ENCODE measurements around the gene LOXL3.

DNA sequence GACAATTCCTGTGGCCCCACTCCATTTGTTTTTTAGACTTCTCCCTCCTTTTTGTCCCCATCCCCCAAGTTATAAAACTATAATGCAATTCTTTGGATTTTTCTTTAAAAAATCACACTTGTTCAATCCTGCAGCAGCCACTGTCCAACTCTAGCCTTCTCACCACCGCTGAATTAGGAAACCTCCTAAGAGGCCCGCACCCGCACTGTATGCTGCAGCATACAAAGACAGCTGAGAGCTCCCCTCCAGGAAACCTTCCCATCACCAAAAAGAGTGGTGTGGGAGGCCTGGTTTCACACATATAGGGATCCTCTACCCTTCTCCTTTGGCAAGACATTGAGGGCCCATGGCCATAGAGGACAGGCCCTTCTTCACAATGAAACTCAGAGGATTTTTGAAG is 49.2 kb downstream of the LOXL3 start:
- TF ChIP-seq, protein P1, sequence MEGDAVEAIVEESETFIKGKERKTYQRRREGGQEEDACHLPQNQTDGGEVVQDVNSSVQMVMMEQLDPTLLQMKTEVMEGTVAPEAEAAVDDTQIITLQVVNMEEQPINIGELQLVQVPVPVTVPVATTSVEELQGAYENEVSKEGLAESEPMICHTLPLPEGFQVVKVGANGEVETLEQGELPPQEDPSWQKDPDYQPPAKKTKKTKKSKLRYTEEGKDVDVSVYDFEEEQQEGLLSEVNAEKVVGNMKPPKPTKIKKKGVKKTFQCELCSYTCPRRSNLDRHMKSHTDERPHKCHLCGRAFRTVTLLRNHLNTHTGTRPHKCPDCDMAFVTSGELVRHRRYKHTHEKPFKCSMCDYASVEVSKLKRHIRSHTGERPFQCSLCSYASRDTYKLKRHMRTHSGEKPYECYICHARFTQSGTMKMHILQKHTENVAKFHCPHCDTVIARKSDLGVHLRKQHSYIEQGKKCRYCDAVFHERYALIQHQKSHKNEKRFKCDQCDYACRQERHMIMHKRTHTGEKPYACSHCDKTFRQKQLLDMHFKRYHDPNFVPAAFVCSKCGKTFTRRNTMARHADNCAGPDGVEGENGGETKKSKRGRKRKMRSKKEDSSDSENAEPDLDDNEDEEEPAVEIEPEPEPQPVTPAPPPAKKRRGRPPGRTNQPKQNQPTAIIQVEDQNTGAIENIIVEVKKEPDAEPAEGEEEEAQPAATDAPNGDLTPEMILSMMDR (IDR thresholded peaks at IDR 0.05), result no peak
- TF ChIP-seq POLR2A (IDR thresholded peaks at IDR 0.05), result no peak
- no peak for TF ChIP-seq POLR2AphosphoS5 (IDR thresholded peaks at IDR 0.05)
- no peak for TF ChIP-seq EP300 (IDR thresholded peaks at IDR 0.05; ENCODE audit: low read depth)
